Osteocyte (in vitro differentiated cells): ENCODE data around the gene TRIO. TPM values are rescaled to one million over a fixed set of nuclear protein-coding genes. Genes with fewer than 3 reads are reported as not detected.
A peak's percentile ranks its signal among the peaks of the same experiment; 100 is the strongest.

Experiments used
- DNase-seq: peaks from one replicate; pipeline ENCODE4 v3.0.0; 2021; ENCODE audit warnings: mixed read lengths; ENCODE audit not compliant: unreplicated experiment; ENCODE audit errors: extremely low spot score
- H3K27ac Mint-ChIP-seq: one replicate; pipeline ENCODE4 v1.8.0; 2021; ENCODE audit warnings: mild to moderate bottlenecking, mixed read lengths; ENCODE audit not compliant: unreplicated experiment
- H3K27me3 Mint-ChIP-seq: one replicate; pipeline ENCODE4 v1.8.0; 2021; ENCODE audit warnings: mixed read lengths; ENCODE audit not compliant: unreplicated experiment
- H3K36me3 Mint-ChIP-seq: one replicate; pipeline ENCODE4 v1.8.0; 2021; ENCODE audit warnings: mixed read lengths; ENCODE audit not compliant: unreplicated experiment
- H3K4me1 Mint-ChIP-seq: one replicate; pipeline ENCODE4 v1.8.0; 2021; ENCODE audit warnings: mixed read lengths; ENCODE audit not compliant: unreplicated experiment
- H3K4me3 Mint-ChIP-seq: one replicate; pipeline ENCODE4 v1.8.0; 2021; ENCODE audit warnings: mild to moderate bottlenecking, moderate library complexity, mixed read lengths; ENCODE audit not compliant: unreplicated experiment
- H3K9me3 Mint-ChIP-seq: one replicate; pipeline ENCODE4 v1.8.0; 2021; ENCODE audit warnings: mixed read lengths; ENCODE audit not compliant: unreplicated experiment
- CTCF ChIP-seq: fragments of 200-600 bp; sonication (generic); IDR thresholded peaks from 2 replicates; pipeline ENCODE4 v1.5.0; 2021; ENCODE audit warnings: antibody characterized with exemption, mild to moderate bottlenecking, moderate library complexity
- total RNA-seq: library from RNA; stranded (reverse); gene quantifications from 2 replicates; pipeline ENCODE4 v1.2.1, GENCODE V29; 2021

Gene TRIO
- total RNA-seq, 1 donor from 2014 or later = 336 TPM

- peak overlapping the region; percentile 61 for H3K27ac Mint-ChIP-seq
- peaks cover 70% of the 10 kb centered on the region for H3K4me1 Mint-ChIP-seq
Observed at GRCh38 chr5:14209222-14209822, 66.2 kb downstream of the TRIO start.

GRCh38 chr5:14209836-14210235, 66.7 kb downstream of the TRIO start:
- TF ChIP-seq CTCF = no peak
- no peaks in the 10 kb centered on the region for H3K36me3 Mint-ChIP-seq
- no peaks in the 10 kb centered on the region for H3K27me3 Mint-ChIP-seq
- H3K27ac Mint-ChIP-seq = peak overlapping the region; percentile 61
- DNase-seq = no peak
- H3K4me1 Mint-ChIP-seq = peaks cover 70% of the 10 kb centered on the region
- no peak overlapping the region for H3K4me3 Mint-ChIP-seq
- no peaks in the 10 kb centered on the region for H3K9me3 Mint-ChIP-seq

More at GRCh38 chr5:14209222-14209822, 66.2 kb downstream of the TRIO start:
- Mint-ChIP-seq H3K36me3 (no peaks in the 10 kb centered on the region), H3K4me3 (no peak overlapping the region), H3K27me3 (no peaks in the 10 kb centered on the region), H3K9me3 (no peaks in the 10 kb centered on the region)
- no peak for TF ChIP-seq CTCF
- DNase-seq = no peak

GRCh38 chr5:14210729-14211128, 67.6 kb downstream of the TRIO start:
- no peak for TF ChIP-seq CTCF
- peak overlapping the region; percentile 61 for H3K27ac Mint-ChIP-seq
- H3K4me3 Mint-ChIP-seq = no peak overlapping the region
- no peaks in the 10 kb centered on the region for H3K27me3 Mint-ChIP-seq
- no peaks in the 10 kb centered on the region for H3K36me3 Mint-ChIP-seq
- no peaks in the 10 kb centered on the region for H3K9me3 Mint-ChIP-seq
- H3K4me1 Mint-ChIP-seq = peaks cover 70% of the 10 kb centered on the region
- no peak for DNase-seq

GRCh38 chr5:14211818-14212803, 69.0 kb downstream of the TRIO start:
- DNase-seq = no peak
- Mint-ChIP-seq H3K27me3 (no peaks in the 10 kb centered on the region), H3K4me3 (no peak overlapping the region), H3K27ac (peak overlapping the region; percentile 73), H3K4me1 (peaks cover 78% of the 10 kb centered on the region), H3K36me3 (no peaks in the 10 kb centered on the region), H3K9me3 (no peaks in the 10 kb centered on the region)
- TF ChIP-seq CTCF = no peak

GRCh38 chr5:14212838-14213237, 69.7 kb downstream of the TRIO start:
- H3K4me3 Mint-ChIP-seq = no peak overlapping the region
- DNase-seq = no peak
- TF ChIP-seq CTCF = no peak
- H3K4me1 Mint-ChIP-seq = peaks cover 81% of the 10 kb centered on the region
- H3K27me3 Mint-ChIP-seq = no peaks in the 10 kb centered on the region
- no peaks in the 10 kb centered on the region for H3K9me3 Mint-ChIP-seq
- H3K36me3 Mint-ChIP-seq = no peaks in the 10 kb centered on the region
- peak overlapping the region; percentile 73 for H3K27ac Mint-ChIP-seq
